ENCODE results near the gene TRAPPC10. TPM values are rescaled to one million over a fixed set of nuclear protein-coding genes. Genes with fewer than 3 reads are reported as not detected.
"Not testable (repeated sequence)": the region's sequence is repeated elsewhere in the genome, so short reads cannot be mapped to it uniquely, and the experiment has no call there.

TRAPPC10 gene
- total and polyA plus RNA-seq, 9 of the 15 experiments (the other 6 are each of a cell fraction or from before 2014, with no cell fraction given): 1.1 to 33.8 (median 24.3) TPM

DNA sequence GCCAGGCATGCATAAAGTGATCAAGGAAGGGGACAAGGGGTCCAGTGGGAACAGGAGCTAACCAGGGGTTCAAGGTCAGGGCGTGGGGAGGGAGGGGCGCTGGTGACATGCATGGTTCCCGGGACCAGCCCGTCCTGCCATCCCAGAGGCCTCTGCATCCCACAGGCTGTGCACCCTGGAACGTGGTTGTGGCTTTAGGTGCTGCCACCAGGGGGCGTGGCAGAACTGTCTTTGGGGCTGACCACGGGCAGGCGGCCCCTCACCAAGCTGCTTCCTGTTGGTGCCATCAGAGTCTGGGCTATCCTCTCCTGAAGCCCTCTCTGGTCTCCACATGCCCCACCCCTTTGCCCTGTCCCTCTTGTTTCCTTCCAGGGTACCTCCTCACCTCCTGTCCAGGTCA is 135.0 kb downstream of the TRAPPC10 start:
- H2AFZ ChIP-seq (ENCODE audit: low read depth, low read length); H3K79me2 ChIP-seq (ENCODE audit: control insufficient read depth, insufficient read depth, low read length); H3K4me1 ChIP-seq (replicated peaks in 1 of 2; ENCODE audit: control insufficient read depth in 2 of 2, insufficient read depth in 2 of 2, low read length in 2 of 2); H3K4me2 ChIP-seq (ENCODE audit: insufficient read depth, low read length); DNase-seq (ENCODE audit: extremely low read depth in 1 of 4, low spot score in 3 of 4); H3K4me3 ChIP-seq; intact Hi-C loops (cut with micrococcal nuclease); BruUV-seq (replicated peaks); POLR2A ChIA-PET; H3K9me1 ChIP-seq (ENCODE audit: control insufficient read depth, insufficient read depth, low read length); H4K20me1 ChIP-seq (replicated peaks; ENCODE audit: control insufficient read depth, insufficient read depth, low read length); H3K9me3 ChIP-seq (replicated peaks; ENCODE audit: control insufficient read depth, insufficient read depth, low read depth, low read length); H3K27ac ChIP-seq (ENCODE audit: extremely low read depth, low read depth, low read length); H3K36me3 ChIP-seq (ENCODE audit: control insufficient read depth, insufficient read depth, low read length); H3K27me3 ChIP-seq (ENCODE audit: control insufficient read depth in 2 of 2, insufficient read depth in 2 of 2, low read length in 2 of 2); CTCF ChIA-PET (ENCODE audit: low intra/inter-chr PET ratio); H3K9ac ChIP-seq (ENCODE audit: insufficient read depth in 1 of 2, low read depth in 2 of 2, low read length in 2 of 2): not testable (repeated sequence)
- FAIRE-seq (peak; percentile 88), ATAC-seq (peak; percentile 85)
- WGBS (ENCODE audit: insufficient coverage, low coverage, missing lambda C conversion rate): no CpG with 5 or more reads among the region's 8 CpGs
- in situ Hi-C loops (cut with MboI): loop anchor here (25.0 kb wide), 1 partner anchor 360 kb away; the partner anchor contains the start of genes CSTB and RRP1
- TF ChIP-seq POLR2G (IDR thresholded peaks at IDR 0.05; ENCODE audit: low read depth, low read length): 0 out of 2 replicates have a peak, but pooled peaks have one; percentile 3

- H4K20me1 ChIP-seq (replicated peaks; ENCODE audit: control insufficient read depth, insufficient read depth, low read length); H3K9me3 ChIP-seq (replicated peaks; ENCODE audit: control insufficient read depth, insufficient read depth, low read depth, low read length); H3K4me1 ChIP-seq (replicated peaks in 1 of 2; ENCODE audit: control insufficient read depth in 2 of 2, insufficient read depth in 2 of 2, low read length in 2 of 2); H3K9me1 ChIP-seq (ENCODE audit: control insufficient read depth, insufficient read depth, low read length); H3K27me3 ChIP-seq (ENCODE audit: control insufficient read depth in 2 of 2, insufficient read depth in 2 of 2, low read length in 2 of 2); H3K4me3 ChIP-seq; FAIRE-seq; H3K27ac ChIP-seq (ENCODE audit: extremely low read depth, low read depth, low read length); H2AFZ ChIP-seq (ENCODE audit: low read depth, low read length); intact Hi-C loops (cut with micrococcal nuclease); H3K36me3 ChIP-seq (ENCODE audit: control insufficient read depth, insufficient read depth, low read length); BruUV-seq (replicated peaks); ATAC-seq; H3K4me2 ChIP-seq (ENCODE audit: insufficient read depth, low read length); CTCF ChIA-PET (ENCODE audit: low intra/inter-chr PET ratio); POLR2A ChIA-PET; H3K79me2 ChIP-seq (ENCODE audit: control insufficient read depth, insufficient read depth, low read length); DNase-seq (ENCODE audit: extremely low read depth in 1 of 4, low spot score in 3 of 4); H3K9ac ChIP-seq (ENCODE audit: insufficient read depth in 1 of 2, low read depth in 2 of 2, low read length in 2 of 2): not testable (repeated sequence)
- in situ Hi-C loops (cut with MboI): loop anchor here (25.0 kb wide), 1 partner anchor 137 kb away; the partner anchor contains the start of gene AIRE
- WGBS (ENCODE audit: insufficient coverage, low coverage, missing lambda C conversion rate): 40% methylated on average over 1 of the region's 10 CpGs
These were observed 138.1 kb downstream of the TRAPPC10 start for GRCh38 chr21:44150255-44150654.

DNA sequence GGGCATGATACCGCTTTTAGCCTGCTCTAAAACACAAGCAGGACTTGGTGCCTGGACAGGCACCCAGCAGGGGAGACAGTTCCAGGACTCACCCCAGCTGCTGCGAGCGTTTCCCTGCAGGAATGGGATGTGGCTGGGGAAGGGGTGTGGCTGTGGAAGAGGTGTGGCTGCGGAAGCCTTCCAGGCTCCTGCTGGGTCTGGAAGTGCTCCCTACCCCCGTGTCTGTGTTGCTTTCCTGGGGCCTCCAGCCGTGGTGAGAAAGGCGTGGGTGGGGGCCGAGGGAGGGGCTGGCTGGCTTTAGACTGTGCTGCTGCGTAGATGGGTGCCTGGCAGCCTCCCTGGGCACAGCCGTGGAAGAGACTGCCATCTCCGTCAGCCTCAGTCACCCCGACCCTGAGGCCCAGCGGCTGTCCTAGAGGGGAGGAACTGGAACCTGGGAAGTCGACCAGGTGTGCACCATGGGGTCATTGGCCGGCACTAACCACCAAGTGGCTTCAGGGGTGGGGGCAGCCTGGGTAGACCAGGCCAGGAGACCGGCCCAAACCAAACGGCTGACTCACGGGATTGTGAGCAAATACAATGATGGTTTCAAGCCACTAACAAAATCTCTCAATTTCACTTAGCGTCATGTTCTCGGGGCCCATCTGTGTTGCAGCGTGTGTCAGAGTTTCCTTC is 141.2 kb downstream of the TRAPPC10 start:
- POLR2A ChIA-PET; BruUV-seq (replicated peaks): not testable (repeated sequence)

GRCh38 chr21:44153889-44154228 is 141.8 kb downstream of the TRAPPC10 start:
- H3K4me3 ChIP-seq; H3K4me2 ChIP-seq (ENCODE audit: insufficient read depth, low read length); POLR2A ChIA-PET; H2AFZ ChIP-seq (ENCODE audit: low read depth, low read length); H3K9me1 ChIP-seq (ENCODE audit: control insufficient read depth, insufficient read depth, low read length); H3K27me3 ChIP-seq (ENCODE audit: control insufficient read depth in 2 of 2, insufficient read depth in 2 of 2, low read length in 2 of 2); intact Hi-C loops (cut with micrococcal nuclease); ATAC-seq; BruUV-seq (replicated peaks); H3K27ac ChIP-seq (ENCODE audit: extremely low read depth, low read depth, low read length); H3K9me3 ChIP-seq (replicated peaks; ENCODE audit: control insufficient read depth, insufficient read depth, low read depth, low read length); H4K20me1 ChIP-seq (replicated peaks; ENCODE audit: control insufficient read depth, insufficient read depth, low read length); DNase-seq (ENCODE audit: extremely low read depth in 1 of 4, low spot score in 3 of 4); CTCF ChIA-PET (ENCODE audit: low intra/inter-chr PET ratio); H3K79me2 ChIP-seq (ENCODE audit: control insufficient read depth, insufficient read depth, low read length); H3K36me3 ChIP-seq (ENCODE audit: control insufficient read depth, insufficient read depth, low read length); H3K4me1 ChIP-seq (replicated peaks in 1 of 2; ENCODE audit: control insufficient read depth in 2 of 2, insufficient read depth in 2 of 2, low read length in 2 of 2); H3K9ac ChIP-seq (ENCODE audit: insufficient read depth in 1 of 2, low read depth in 2 of 2, low read length in 2 of 2): not testable (repeated sequence)
- WGBS (ENCODE audit: insufficient coverage, low coverage, missing lambda C conversion rate): 100% methylated on average over 2 of the region's 17 CpGs
- FAIRE-seq: peak; percentile 63
- in situ Hi-C loops (cut with MboI): loop anchor here (25.0 kb wide), 1 partner anchor 133 kb away; the partner anchor contains the start of gene AIRE

More for the DNA sequence above, 141.2 kb downstream of the TRAPPC10 start:
- H4K20me1 ChIP-seq (replicated peaks; ENCODE audit: control insufficient read depth, insufficient read depth, low read length); H3K79me2 ChIP-seq (ENCODE audit: control insufficient read depth, insufficient read depth, low read length); H3K36me3 ChIP-seq (ENCODE audit: control insufficient read depth, insufficient read depth, low read length); H3K9me3 ChIP-seq (replicated peaks; ENCODE audit: control insufficient read depth, insufficient read depth, low read depth, low read length); H3K27me3 ChIP-seq (ENCODE audit: control insufficient read depth in 2 of 2, insufficient read depth in 2 of 2, low read length in 2 of 2); H3K27ac ChIP-seq (ENCODE audit: extremely low read depth, low read depth, low read length); intact Hi-C loops (cut with micrococcal nuclease); DNase-seq (ENCODE audit: extremely low read depth in 1 of 4, low spot score in 3 of 4); H3K9ac ChIP-seq (ENCODE audit: insufficient read depth in 1 of 2, low read depth in 2 of 2, low read length in 2 of 2); H3K9me1 ChIP-seq (ENCODE audit: control insufficient read depth, insufficient read depth, low read length); FAIRE-seq; H3K4me3 ChIP-seq; H3K4me1 ChIP-seq (replicated peaks in 1 of 2; ENCODE audit: control insufficient read depth in 2 of 2, insufficient read depth in 2 of 2, low read length in 2 of 2); CTCF ChIA-PET (ENCODE audit: low intra/inter-chr PET ratio); ATAC-seq; H2AFZ ChIP-seq (ENCODE audit: low read depth, low read length); H3K4me2 ChIP-seq (ENCODE audit: insufficient read depth, low read length): not testable (repeated sequence)
- WGBS (ENCODE audit: insufficient coverage, low coverage, missing lambda C conversion rate): 0% methylated on average over 2 of the region's 21 CpGs
- in situ Hi-C loops (cut with MboI): loop anchor here (25.0 kb wide), 1 partner anchor 134 kb away; the partner anchor contains the start of gene AIRE

All from K562 (cell line).